Lung (tissue), 12 donors: ENCODE data around the gene GCLM. TPM values are rescaled to one million over a fixed set of nuclear protein-coding genes. Genes with fewer than 3 reads are reported as not detected.

Experiments
- ATAC-seq: fragments of 200-7000 bp; cut with Tn5 transposase; one replicate; pipeline ENCODE4 v1.9.1; 2020; ENCODE audit warnings: moderate number of reproducible peaks; ENCODE audit not compliant: insufficient read depth, low FRiP score
- DNase-seq, 3 donors: peaks; one replicate each; pipeline ENCODE4 v3.0.0-alpha.2; 2013 to 2017
- H3K27ac ChIP-seq, 2 donors: one replicate each; pipeline ENCODE4 v1.5.1; 2013; ENCODE audit warnings: mild to moderate bottlenecking in 2 of 2, moderate library complexity in 2 of 2, control low read depth in 1 of 2, inconsistent platforms in 1 of 2, low read depth in 1 of 2, low read length in 1 of 2
- H3K27me3 ChIP-seq, 3 donors: one replicate each; pipeline ENCODE4 v1.5.1; 2013; ENCODE audit warnings: low read length in 2 of 3; ENCODE audit not compliant: control insufficient read depth in 3 of 3, insufficient read depth in 3 of 3
- H3K36me3 ChIP-seq, 4 donors: one replicate each; pipeline ENCODE4 v1.5.1; 2013; ENCODE audit warnings: low read length in 4 of 4, mild to moderate bottlenecking in 1 of 4, moderate library complexity in 1 of 4; ENCODE audit not compliant: control insufficient read depth in 4 of 4, insufficient read depth in 4 of 4
- H3K4me1 ChIP-seq, 5 donors: one replicate each; pipeline ENCODE4 v1.5.1; 2013; ENCODE audit warnings: low read length in 5 of 5, mild to moderate bottlenecking in 2 of 5, moderate library complexity in 1 of 5; ENCODE audit not compliant: control insufficient read depth in 5 of 5, insufficient read depth in 5 of 5
- H3K4me3 ChIP-seq: one replicate; pipeline ENCODE4 v1.5.1; 2013; ENCODE audit warnings: mild to moderate bottlenecking, control low read depth, moderate library complexity
- H3K9ac ChIP-seq, 2 donors: one replicate each; pipeline ENCODE4 v1.5.1; 2013; ENCODE audit warnings: low read length in 2 of 2, control low read depth in 1 of 2; ENCODE audit not compliant: insufficient read depth in 1 of 2
- H3K9me3 ChIP-seq, 4 donors: one replicate each; pipeline ENCODE4 v1.5.1; 2013; ENCODE audit warnings: low read length in 3 of 4, mild to moderate bottlenecking in 1 of 4, moderate library complexity in 1 of 4; ENCODE audit not compliant: control insufficient read depth in 4 of 4, insufficient read depth in 3 of 4
- WGBS, 2 donors: extraction: QIAGEN DNeasy Blood & Tissue Kit; methylation state at CpG; one replicate each; pipeline ENCODE4 v1.1.7; 2013; 5-methylcytosine and 5-hydroxymethylcytosine counted together
- polyA plus RNA-seq, 2 donors: library from polyadenylated mRNA; stranded (reverse); fragments of 200-250 nt; gene quantifications; one replicate each; pipeline ENCODE4 v1.2.1, GENCODE V29; 2013
- total RNA-seq, 2 donors: library from RNA; depleted of rRNA in 1 of 2; stranded (reverse); fragments of >200 nt in 1 of 2; gene quantifications; one replicate each; pipeline ENCODE4 v1.2.1, GENCODE V29; 2014 to 2021
- TF ChIP-seq, protein P1 (sequence below): IDR thresholded peaks from 2 replicates; pipeline ENCODE4 v1.5.1; 2012; ENCODE audit warnings: mild to moderate bottlenecking; ENCODE audit errors: control extremely low read depth, extremely low read depth
- donor health status: control.
- donor health status: control.
- donor health status: Bipolar disorder and iron deficiency.
- donor health status: healthy.
- donor health status: DM: yes; HTN: yes; CAD: no.

The GCLM gene
- total and polyA plus RNA-seq, 4 donors = 8.7 to 25.7 (median 19.9) TPM

DNA sequence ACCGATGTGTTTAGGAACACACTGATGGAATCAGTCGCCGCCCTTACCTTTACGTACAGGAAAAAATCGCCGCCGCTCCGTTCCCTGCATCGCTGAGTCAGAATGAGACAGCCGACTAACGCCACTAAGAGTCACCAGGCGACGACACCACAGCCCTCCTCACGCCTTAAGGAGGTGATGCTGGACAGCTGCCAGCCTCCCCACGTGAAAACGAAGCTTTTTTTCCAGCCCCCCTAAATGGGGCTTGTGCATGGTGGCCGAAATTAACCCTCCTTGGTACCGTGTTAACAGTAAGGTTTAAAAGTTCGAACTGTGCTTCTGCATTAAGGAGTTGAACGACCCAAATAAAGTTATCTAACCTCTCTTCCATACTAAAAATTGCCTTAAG lies 30.7 kb downstream of the GCLM start:
- ATAC-seq (peak; percentile 20), DNase-seq (peak in 2 of 3 donors; percentile 21 to 35)
- peak overlapping the region; percentile 98 for H3K4me3 ChIP-seq
- H3K36me3 ChIP-seq = peaks cover 12 to 28% (median 26%) of the 10 kb centered on the region in 4 donors
- H3K27me3 ChIP-seq = no peaks in the 10 kb centered on the region
- H3K4me1 ChIP-seq = peaks cover under 1 to 21% (median 2%) of the 10 kb centered on the region in 5 donors
- WGBS, 2 donors = 1% methylated on average over 20 of the region's 20 CpGs
- TF ChIP-seq, protein P1, sequence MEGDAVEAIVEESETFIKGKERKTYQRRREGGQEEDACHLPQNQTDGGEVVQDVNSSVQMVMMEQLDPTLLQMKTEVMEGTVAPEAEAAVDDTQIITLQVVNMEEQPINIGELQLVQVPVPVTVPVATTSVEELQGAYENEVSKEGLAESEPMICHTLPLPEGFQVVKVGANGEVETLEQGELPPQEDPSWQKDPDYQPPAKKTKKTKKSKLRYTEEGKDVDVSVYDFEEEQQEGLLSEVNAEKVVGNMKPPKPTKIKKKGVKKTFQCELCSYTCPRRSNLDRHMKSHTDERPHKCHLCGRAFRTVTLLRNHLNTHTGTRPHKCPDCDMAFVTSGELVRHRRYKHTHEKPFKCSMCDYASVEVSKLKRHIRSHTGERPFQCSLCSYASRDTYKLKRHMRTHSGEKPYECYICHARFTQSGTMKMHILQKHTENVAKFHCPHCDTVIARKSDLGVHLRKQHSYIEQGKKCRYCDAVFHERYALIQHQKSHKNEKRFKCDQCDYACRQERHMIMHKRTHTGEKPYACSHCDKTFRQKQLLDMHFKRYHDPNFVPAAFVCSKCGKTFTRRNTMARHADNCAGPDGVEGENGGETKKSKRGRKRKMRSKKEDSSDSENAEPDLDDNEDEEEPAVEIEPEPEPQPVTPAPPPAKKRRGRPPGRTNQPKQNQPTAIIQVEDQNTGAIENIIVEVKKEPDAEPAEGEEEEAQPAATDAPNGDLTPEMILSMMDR = no peak
- H3K27ac ChIP-seq = peak overlapping the region; percentile 93 to 98
- H3K9ac ChIP-seq = peak overlapping the region; percentile 99 to 100
- H3K9me3 ChIP-seq = no peaks in the 10 kb centered on the region

DNA sequence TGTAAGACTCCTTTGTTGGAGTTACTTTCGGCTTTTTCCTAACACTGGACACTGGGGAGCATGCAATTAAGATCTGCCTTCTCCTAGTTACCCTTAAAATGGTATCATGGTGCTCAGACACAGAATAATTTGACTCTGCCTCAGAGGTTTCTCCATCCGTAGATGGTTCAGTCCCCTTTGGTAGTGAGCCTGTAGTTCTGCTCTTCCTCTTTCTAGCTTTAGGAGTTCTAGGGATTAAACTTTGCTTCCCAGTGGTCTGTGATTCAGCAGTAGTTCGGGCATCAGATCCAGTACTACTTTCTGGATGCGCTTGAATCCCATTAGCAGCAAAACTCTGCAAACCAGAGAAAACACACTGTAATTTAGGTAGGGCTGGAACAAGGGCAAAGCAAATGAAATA lies 31.7 kb downstream of the GCLM start:
- H3K9ac ChIP-seq = no peak overlapping the region
- H3K27me3 ChIP-seq = no peaks in the 10 kb centered on the region
- no peak overlapping the region for H3K4me3 ChIP-seq
- TF ChIP-seq, protein P1 = no peak
- peaks cover 0 to 21% (median 2%) of the 10 kb centered on the region in 5 donors for H3K4me1 ChIP-seq
- no peak overlapping the region for H3K27ac ChIP-seq
- H3K36me3 ChIP-seq = peaks cover 15 to 30% (median 27%) of the 10 kb centered on the region in 4 donors
- ATAC-seq = no peak
- no peaks in the 10 kb centered on the region for H3K9me3 ChIP-seq
- 88 to 96% methylated on average over 4 of the region's 4 CpGs for WGBS, 2 donors
- DNase-seq = no peak

DNA sequence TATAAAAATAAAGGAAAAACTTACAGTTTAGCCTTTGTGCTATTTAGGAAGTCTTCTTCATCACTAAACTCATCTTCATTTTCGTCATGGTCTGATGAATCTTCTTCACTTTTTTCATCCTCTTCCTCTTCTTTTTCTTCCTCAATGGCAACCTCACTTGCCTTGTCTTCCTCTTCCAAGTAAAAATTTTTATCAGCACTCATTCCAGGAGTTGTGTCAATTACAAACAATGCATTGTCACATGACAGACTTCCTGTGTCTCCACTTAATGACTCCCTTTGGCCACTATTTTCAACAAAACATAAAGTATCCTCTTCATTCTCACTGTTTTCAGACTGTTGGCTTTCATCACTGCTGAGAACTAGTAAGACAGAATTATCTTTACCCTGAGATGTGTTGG lies 33.0 kb downstream of the GCLM start:
- Histone ChIP-seq H3K4me1 (peaks cover 0 to 21% (median 2%) of the 10 kb centered on the region in 5 donors), H3K27ac (no peak overlapping the region), H3K27me3 (no peaks in the 10 kb centered on the region), H3K9me3 (no peaks in the 10 kb centered on the region), H3K36me3 (peaks cover 17 to 39% (median 38%) of the 10 kb centered on the region in 4 donors), H3K9ac (no peak overlapping the region), H3K4me3 (no peak overlapping the region)
- DNase-seq (no peak), ATAC-seq (no peak)
- TF ChIP-seq, protein P1 = no peak
- WGBS, 2 donors = 41 to 60% methylated on average over 1 of the region's 1 CpG

DNA sequence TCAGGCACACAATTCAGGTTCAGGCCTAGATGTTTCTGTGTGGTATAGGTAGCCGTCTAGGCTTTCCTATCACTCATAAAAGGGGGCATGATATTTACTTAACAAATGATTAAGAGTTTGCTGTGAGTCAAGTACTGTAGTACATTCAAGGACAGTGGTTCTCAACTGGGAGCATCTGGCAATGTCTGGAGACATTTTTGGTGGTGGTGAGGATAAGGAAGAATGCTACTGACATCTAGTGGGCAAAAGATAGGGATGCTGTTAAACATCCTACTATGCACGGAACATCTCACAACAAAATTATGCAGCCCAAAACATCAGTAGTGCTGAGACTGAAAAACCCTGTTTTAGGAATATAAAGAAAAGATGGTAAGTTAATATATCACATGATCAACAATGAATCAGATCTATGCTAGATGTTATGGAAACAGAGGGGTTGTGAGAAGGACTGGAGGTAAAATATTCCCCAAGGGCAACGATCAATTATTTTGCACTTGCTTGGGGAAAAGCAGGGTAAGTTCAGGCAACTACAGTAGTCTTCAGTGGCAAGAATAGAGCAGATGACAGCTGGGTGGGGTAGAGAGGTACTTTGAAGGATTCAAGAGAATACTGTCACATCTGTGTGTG lies 35.1 kb downstream of the GCLM start:
- H3K27me3 ChIP-seq = no peaks in the 10 kb centered on the region
- peaks cover 0 to 15% (median 2%) of the 10 kb centered on the region in 5 donors for H3K4me1 ChIP-seq
- H3K9me3 ChIP-seq = no peaks in the 10 kb centered on the region
- no peak overlapping the region for H3K9ac ChIP-seq
- no peak for ATAC-seq
- no peak overlapping the region for H3K4me3 ChIP-seq
- TF ChIP-seq, protein P1 = no peak
- peaks cover 21 to 56% (median 52%) of the 10 kb centered on the region in 4 donors for H3K36me3 ChIP-seq
- H3K27ac ChIP-seq = no peak overlapping the region
- WGBS, 2 donors = 67 to 81% methylated on average over 3 of the region's 3 CpGs
- peak in 2 of 3 donors; percentile 15 to 46 for DNase-seq
